ENCODE measurements around the gene NAV1.

Gene NAV1

GRCh38 chr1:201587729-201588128 lies 48.8 kb downstream of the NAV1 start:
- FAIRE-seq (no peak), DNase-seq (ENCODE audit: insufficient read length, low spot score) (no peak)
- TF ChIP-seq POU2F2 (IDR thresholded peaks at IDR 0.05; ENCODE audit: low read depth, low read length) (no peak), POLR2AphosphoS5 (IDR thresholded peaks at IDR 0.05; ENCODE audit: low read depth, low read length) (no peak), TAF1 (IDR thresholded peaks at IDR 0.05; ENCODE audit: low read depth, low read length) (no peak), PAX5 (IDR thresholded peaks at IDR 0.05; ENCODE audit: insufficient read depth, low read length, severe bottlenecking) (no peak), POLR2A (IDR thresholded peaks at IDR 0.05; ENCODE audit: low read depth, low read length) (no peak), SPI1 (IDR thresholded peaks at IDR 0.05; ENCODE audit: low read depth, low read length) (no peak)

All from GM12891 (cell line).